GM21723 (cell line): ENCODE results near the gene TMEM252.

Experiments
- ATAC-seq: cut with Tn5 transposase; IDR thresholded peaks from one replicate; pipeline ENCODE4 v1.9.1; 2021; ENCODE audit warnings: mild to moderate bottlenecking, moderate library complexity; ENCODE audit not compliant: unreplicated experiment

Gene TMEM252

DNA sequence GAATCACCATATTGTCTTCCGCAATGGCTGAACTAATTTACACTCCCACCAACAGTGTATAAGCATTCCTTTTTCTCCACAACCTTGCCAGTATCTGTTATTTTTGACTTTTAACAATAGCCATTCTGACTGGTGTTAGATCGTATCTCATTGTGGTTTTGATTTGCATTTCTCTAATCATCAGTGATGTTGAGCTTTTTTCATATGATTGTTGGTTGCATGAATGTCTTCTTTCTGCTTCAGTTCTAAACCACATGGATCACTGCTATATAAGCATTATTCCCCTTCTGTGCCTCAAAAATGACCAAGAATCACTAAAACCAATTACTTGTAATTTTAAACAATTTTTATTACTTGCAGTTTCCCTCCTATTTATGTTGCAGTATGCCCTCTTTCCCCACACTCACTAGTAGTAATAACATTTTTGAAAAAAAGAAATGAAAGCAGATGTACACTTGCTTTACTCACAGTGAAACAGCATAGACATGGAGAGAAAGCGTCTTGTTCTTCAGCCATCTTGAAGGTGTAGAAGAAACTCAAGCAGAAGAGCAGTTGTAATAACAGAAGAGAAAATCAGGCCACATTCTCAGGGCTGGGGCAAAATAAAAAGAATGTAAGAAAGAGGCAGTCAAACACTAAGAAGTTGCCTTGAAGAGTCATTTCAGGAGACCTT is 4.5 kb upstream of the TMEM252 start:
- peak; percentile 65 for ATAC-seq

DNA sequence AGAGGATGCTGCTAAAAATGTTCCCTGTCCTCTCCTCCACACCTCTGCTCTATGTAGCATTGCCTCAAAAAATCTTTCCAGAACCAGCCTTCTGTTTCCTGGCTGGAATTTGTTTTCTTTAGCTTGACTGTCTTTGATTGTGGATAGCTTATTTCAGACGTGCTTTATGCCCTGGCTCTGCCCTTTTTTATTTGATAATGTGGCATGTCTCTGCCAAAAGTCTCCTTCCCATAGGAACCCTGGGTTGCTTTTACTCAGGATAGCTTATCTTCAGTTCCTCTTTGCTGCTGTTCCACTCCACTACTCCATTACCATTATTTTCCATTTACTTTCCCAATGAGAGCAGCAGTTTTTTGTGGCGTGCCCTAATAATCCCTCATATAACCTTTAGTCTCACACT is 885 bp upstream of the TMEM252 start:
- no peak for ATAC-seq

DNA sequence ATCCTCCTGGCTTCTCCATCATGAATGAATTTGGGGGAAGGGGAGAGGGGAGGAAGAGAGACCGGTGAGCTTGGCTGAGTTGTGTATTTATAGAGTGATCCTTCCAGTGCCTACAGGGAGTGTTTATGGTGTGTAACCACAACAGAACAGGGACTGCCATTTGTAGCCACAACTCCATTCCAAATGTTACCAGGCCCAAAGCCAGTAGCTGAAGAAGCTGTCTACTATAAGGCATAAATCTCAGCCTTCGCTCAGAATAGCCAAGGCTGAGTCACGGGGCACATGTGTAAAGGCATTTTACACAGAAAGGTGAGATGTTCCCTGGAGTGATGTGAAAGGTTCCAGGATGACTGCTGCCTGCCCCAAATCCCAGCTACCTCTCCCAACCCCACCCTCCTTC is 2.5 kb downstream of the TMEM252 start:
- no peak for ATAC-seq

DNA sequence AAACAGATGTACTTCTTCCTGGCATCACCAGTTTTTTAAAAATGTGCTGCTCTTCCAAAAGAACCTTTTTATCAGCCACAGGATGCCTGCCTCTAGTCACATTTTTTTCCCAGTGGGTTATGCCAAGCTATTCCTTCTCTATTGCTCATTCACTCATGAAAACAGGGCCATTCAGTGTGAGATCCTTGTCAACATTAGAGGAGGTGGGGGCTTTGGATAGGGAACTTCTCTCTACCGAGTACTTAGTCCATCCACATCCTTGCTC is 3.1 kb downstream of the TMEM252 start:
- no peak for ATAC-seq

DNA sequence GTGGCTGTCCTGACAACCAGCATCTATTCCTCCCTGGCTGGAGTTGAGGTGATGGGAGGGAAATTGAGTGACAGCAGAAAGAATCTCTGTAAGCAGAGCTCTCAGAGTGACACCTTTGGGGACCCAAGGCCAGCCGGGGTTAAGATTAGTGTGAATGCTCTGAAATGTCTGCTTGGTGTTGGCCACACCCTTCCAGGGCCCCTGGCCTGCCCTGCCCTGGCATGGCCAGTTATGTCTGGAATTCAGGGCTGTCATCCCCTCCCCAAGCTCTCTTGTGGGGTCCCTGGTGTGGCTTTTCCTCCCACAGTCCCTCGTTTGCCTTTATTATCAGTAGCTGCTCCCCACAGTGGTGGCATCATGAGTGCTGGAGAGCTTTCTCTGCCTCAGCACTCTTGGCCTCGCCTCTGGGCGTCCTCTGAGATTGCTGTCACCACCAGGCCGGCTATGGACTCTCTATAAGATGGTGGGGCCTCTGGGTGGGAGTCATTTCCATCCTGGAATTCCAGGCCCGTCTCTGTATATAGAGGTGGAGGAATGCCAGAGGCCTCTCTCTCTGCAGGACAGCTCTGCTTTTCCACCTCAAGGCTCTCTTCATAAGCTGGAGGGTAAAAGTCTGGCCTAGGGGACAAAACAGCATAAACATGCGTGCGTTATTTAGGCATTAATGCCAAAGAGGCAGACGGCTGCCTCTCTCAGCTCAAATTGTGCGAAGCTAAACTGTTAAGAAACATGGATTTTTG is 3.6 kb downstream of the TMEM252 start:
- ATAC-seq = no peak

GRCh38 chr9:68533678-68534077 is 7.0 kb downstream of the TMEM252 start:
- no peak for ATAC-seq

- ATAC-seq = no peak
Measured at GRCh38 chr9:68532131-68532530, 8.6 kb downstream of the TMEM252 start.

GRCh38 chr9:68530618-68531017 is 10.1 kb downstream of the TMEM252 start:
- ATAC-seq = no peak

- no peak for ATAC-seq
Measured at GRCh38 chr9:68523367-68523936, 17.2 kb downstream of the TMEM252 start.

DNA sequence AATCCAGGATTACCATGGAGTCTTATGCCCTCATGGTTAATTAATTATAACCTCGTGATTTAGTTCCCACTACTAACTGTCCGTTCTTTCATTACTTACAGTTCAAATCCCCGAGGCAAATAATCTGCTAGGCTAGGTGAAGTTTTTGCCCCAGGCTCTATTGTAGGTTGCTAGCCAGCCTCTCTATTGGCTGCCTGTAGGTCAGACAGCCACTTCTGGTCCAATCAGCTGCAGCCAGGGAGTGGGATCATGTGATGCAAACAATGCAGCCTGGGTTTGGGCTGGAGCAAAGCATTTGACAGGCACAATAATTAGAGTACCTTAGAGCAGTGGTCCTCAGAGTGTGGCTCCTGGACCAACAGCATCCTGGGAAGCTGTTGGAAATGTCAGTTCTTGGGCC is 17.7 kb downstream of the TMEM252 start:
- ATAC-seq = no peak

DNA sequence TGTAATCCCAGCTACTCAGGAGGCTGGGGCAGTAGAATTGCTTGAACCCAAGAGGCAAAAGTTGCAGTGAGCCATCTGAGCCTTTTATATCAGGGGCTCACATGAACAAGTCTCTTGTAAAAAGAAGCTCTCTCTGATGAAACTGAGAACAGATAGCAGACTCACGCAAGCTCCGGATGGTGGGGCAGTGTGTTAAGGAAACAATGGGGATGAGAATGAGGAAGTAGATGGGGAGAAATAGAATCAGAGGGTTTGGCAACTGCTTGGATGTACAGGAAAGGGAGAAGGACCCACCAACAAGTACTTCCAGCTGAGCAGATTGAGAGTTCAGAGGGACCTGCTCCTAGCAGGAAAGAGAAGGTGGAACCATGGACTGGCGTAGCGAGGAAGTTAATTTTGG is 18.6 kb downstream of the TMEM252 start:
- no peak for ATAC-seq

DNA sequence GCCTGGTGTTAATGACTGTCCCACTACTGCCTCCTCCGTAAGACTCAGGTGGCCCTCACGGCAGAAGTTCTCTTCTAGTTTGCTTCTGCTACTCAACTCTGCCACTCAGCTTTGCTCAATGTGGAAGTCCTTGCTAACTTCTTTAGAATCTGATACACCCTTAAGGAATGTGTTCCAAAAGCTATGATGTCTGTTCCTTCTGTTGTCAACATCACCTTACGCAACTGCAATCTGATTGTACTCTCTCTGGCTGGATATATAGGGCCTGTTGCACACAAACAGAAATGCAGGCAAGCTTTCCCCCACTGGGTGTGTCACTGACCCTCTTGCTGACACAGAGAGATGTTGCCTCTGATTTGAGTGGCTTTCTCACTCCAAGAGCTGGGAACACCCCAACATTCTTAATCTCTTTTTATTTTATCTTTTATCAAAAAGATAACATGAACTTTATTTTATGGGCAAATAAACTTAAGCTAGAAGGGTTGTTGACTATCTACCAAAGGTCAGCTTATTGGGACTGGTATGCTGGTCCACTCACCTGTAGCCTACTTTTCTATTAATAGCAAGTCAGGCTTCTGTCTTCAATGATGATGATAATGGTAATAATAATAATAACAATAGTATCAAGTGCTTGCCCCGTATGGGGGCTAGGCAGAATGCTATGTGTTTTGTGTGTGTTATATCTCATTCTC is 25.2 kb downstream of the TMEM252 start:
- ATAC-seq = no peak

DNA sequence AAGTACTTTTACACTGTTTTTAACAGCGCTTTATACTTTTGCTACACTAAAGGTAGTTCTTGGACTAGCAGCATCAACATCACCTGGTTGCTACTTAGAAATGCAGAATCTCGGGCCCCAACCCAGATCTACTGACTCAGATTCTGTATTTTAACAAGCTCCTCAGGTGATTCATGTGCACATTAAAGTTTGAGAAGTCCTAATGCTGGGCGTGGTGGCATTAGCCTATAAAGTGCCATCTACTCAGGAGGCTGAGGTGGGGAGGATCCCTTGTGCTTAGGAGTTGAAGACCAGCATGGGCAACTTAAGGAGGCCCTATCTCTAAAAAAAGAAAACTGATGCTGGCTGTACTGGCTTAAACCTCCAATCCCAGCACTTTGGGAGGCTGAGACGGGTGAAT is 26.7 kb downstream of the TMEM252 start:
- ATAC-seq = no peak

DNA sequence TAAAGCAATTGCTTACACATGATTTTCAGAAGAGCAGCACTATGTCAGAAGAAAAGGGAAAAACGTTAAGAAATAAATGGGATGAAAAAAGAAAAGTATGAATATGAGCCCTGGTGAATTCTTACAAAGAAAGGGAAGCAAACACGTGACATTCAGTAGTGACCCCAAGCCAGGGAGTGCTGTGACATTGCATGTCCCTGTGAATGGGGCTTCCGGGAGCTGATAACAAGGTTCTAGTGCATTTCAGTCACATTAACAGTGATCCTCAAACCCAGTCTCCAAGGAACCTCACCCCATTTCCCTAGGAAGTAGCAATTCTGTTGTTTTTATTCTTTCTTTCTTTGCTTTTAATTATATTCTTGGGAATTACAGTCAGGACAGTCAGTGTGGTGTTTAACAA is 27.3 kb downstream of the TMEM252 start:
- ATAC-seq = no peak

- ATAC-seq = no peak
Measured at GRCh38 chr9:68509689-68510088, 31.0 kb downstream of the TMEM252 start.

DNA sequence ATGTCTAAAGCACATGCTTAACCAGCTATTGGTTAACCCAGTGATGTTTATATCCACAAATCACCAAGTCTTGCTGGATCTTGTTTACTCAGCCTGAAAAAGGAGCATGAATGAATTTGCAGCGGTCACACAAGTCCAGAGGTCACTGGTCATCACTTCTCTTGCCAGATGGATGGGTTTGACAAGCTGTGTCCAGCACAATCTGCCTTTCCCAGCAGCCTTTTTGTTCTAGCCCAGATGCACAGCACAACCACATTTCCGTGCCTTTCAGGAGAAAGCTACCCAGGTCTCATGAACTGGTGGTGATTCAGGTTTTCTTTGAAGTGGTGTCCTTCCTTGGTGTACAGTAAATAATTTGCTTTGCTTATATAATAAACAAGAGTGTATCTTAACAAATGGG is 32.1 kb downstream of the TMEM252 start:
- no peak for ATAC-seq

DNA sequence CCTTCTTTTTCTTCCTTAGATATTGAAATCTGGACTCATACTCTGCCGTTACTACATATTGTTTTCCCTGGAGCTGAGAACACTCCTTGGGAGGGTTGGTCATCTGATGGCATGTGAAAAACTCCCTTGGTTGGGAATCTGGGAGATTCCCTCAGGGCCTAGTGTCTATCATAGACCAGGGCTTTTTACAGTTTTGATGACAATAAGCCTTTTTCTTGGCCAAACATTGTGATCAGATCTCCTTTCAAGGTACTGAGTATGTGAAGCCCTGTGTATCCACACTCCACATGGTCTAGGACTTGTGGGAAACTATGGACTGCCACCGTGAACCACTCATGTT is 32.9 kb downstream of the TMEM252 start:
- ATAC-seq = no peak

GRCh38 chr9:68507130-68507805 is 33.4 kb downstream of the TMEM252 start:
- ATAC-seq = no peak

GRCh38 chr9:68506551-68506950 is 34.1 kb downstream of the TMEM252 start:
- ATAC-seq = no peak

DNA sequence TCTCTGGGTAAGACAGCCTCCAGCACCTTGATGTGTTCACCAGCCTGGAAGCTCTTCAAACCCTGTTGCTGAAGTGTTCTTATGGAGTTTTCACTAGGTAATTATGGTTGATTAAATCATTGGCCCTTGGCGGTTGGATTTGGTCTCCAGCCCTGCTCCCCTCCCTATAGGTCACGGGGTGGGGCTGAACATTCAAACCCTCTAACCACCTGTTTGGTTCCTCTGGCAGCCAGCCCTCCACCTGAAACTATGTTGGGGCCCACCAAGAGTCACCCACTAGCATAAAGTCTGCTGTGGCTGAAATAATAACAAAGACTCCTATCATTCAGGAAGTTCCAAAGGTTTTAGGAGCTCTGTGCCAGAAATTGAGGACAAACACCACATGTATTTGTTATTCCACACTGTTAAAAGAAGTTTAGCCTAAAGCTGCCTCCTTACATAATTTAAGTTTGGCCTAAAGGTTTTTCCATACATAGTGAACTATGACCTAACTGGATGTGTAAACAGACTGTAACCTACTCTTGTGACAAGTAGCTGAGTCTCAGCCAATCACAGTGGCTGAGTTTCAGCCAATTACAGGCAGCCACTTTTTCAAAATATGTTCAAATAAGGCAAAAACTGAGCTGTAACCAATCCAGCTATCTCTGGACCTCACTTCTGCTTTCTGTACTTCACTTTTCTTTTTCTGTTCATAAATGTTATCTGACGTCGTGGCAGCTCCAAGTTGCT is 34.8 kb downstream of the TMEM252 start:
- ATAC-seq = peak; percentile 74

- no peak for ATAC-seq
Measured at GRCh38 chr9:68502279-68502678, 38.4 kb downstream of the TMEM252 start.
